ENCODE data around the gene MPV17L. TPM values are rescaled to one million over a fixed set of nuclear protein-coding genes. Genes with fewer than 3 reads are reported as not detected.

MPV17L gene
- total RNA-seq, 1 experiment from 2014 or later, result 6.4 TPM

GRCh38 chr16:15417197-15417596 is 21.6 kb downstream of the MPV17L start:
- Histone ChIP-seq H3K79me2 (ENCODE audit: insufficient read depth, low read length) (no peaks in the 10 kb centered on the region), H3K56ac (ENCODE audit: insufficient read length, low read depth, low read length) (no peak overlapping the region), H3K79me1 (ENCODE audit: insufficient read depth, low read depth, low read length, poor library complexity, severe bottlenecking) (no peaks in the 10 kb centered on the region), H4K91ac (ENCODE audit: insufficient read length, low read depth, low read length) (no peak overlapping the region), H3K4ac (ENCODE audit: low read depth, low read length) (no peak overlapping the region), H2BK120ac (ENCODE audit: low read depth, low read length, poor library complexity, severe bottlenecking) (no peak overlapping the region), H2BK5ac (ENCODE audit: insufficient read length, low read length) (no peak overlapping the region), H3K14ac (ENCODE audit: insufficient read depth, low read length) (no peak overlapping the region), H3K4me1 (ENCODE audit: insufficient read depth, low read length) (no peaks in the 10 kb centered on the region), H4K20me1 (ENCODE audit: control insufficient read depth, insufficient read depth, insufficient read length) (no peaks in the 10 kb centered on the region), H2BK20ac (ENCODE audit: low read depth, low read length, poor library complexity, severe bottlenecking) (no peak overlapping the region), H4K5ac (ENCODE audit: insufficient read length, low read depth, low read length) (no peak overlapping the region), H3K27me3 (ENCODE audit: insufficient read depth, low read length) (no peaks in the 10 kb centered on the region), H3K27ac (ENCODE audit: insufficient read length, low read depth, low read length) (no peak overlapping the region), H3T11ph (ENCODE audit: low read length) (no peak overlapping the region), H4K8ac (replicated peaks; ENCODE audit: insufficient read length, low read depth, low read length) (no peak overlapping the region), H2BK15ac (ENCODE audit: low read depth, low read length) (no peak overlapping the region), H3K4me2 (ENCODE audit: insufficient read depth, insufficient read length, low read length) (no peak overlapping the region), H3K9me3 (ENCODE audit: control insufficient read depth, low read depth, low read length) (no peaks in the 10 kb centered on the region), H2AFZ (ENCODE audit: low read length) (no peak overlapping the region), H2BK12ac (ENCODE audit: insufficient read length, low read depth, low read length) (no peak overlapping the region), H3K9ac (ENCODE audit: extremely low read depth, insufficient read length, low read length) (no peak overlapping the region), H2AK5ac (ENCODE audit: insufficient read length, low read length) (no peak overlapping the region), H3K23ac (ENCODE audit: insufficient read length, low read depth, low read length) (no peak overlapping the region), H3K18ac (ENCODE audit: insufficient read length, low read depth, low read length) (no peak overlapping the region), H3K23me2 (ENCODE audit: insufficient read length, low read depth, low read length, poor library complexity, severe bottlenecking) (no peaks in the 10 kb centered on the region)
- no peaks in the 10 kb centered on the region for H3K36me3 Mint-ChIP-seq (ENCODE audit: insufficient read depth in 1 of 3, low read depth in 3 of 3)
- no peaks in the 10 kb centered on the region for H3K4me1 Mint-ChIP-seq
- no peak for TF ChIP-seq CTCF (conservative IDR thresholded peaks at IDR 0.05)
- no CpG with 5 or more reads among the region's 2 CpGs for WGBS (ENCODE audit: extremely low coverage, insufficient read length, low lambda C conversion rate)
- no peaks in the 10 kb centered on the region for H3K9me3 Mint-ChIP-seq
- no peak overlapping the region for H3K4me3 Mint-ChIP-seq
- no peak overlapping the region for H3K27ac Mint-ChIP-seq
- no peaks in the 10 kb centered on the region for H3K27me3 Mint-ChIP-seq (ENCODE audit: low read depth)
- no peak for DNase-seq
